GM18499 (cell line): ENCODE measurements around the gene CASP10.

ENCODE experiments used
- ATAC-seq: cut with Tn5 transposase; IDR thresholded peaks from one replicate; pipeline ENCODE4 v1.9.1; 2021; ENCODE audit warnings: moderate number of reproducible peaks; ENCODE audit not compliant: insufficient read depth, unreplicated experiment

CASP10 gene

DNA sequence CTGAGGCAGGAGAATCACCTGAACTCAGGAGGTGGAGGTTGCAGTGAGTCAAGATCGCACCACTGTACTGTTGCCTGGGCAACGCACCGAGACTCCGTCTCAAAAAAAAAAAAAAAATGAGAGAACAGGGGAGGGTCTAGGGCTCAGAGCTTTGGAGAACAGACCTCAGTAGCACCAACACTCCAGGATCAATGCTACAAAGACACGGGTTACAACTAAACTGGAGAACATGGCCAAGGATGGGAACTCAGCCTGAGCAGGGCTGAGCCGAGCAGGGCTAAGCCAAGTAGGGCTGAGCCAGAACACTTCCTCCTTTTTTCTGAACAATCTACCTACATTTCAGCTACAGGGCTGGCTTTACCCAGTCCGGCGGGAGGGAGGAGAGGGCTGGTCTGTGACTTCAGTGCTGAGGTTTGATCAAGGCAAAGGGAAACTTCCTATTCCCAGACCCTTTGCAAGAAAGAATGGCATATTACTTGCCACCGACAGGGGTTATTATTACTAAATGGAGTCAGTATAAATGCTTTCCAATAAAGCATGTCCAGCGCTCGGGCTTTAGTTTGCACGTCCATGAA, 74.5 kb downstream of the CASP10 start:
- ATAC-seq = peak; percentile 41

DNA sequence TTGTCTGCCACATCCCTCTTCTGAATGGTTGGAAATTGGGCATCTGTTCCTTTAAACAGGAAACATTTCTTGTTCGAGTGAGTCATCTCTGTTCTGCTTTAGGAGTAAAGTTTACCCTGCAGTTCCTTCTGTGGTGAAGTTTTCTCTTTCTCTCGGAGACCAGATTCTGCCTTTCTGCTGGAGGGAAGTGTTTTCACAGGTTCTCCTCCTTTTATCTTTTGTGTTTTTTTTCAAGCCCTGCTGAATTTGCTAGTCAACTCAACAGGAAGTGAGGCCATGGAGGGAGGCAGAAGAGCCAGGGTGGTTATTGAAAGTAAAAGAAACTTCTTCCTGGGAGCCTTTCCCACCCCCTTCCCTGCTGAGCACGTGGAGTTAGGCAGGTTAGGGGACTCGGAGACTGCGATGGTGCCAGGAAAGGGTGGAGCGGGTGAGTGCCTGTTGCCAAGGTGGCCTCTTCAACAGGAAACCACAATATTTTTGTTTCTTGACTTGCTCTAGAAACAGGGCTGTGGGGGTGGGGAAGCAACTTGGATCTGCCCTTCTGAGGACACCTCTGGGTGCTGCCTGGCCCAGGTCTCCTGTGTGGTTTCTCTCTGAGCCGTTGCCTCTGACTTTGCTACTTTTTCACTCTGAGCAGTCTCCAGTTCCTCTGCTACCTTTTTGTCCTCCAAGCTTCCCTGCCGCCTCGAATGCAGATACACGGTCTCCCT, 75.2 kb downstream of the CASP10 start:
- ATAC-seq = peak; percentile 36

DNA sequence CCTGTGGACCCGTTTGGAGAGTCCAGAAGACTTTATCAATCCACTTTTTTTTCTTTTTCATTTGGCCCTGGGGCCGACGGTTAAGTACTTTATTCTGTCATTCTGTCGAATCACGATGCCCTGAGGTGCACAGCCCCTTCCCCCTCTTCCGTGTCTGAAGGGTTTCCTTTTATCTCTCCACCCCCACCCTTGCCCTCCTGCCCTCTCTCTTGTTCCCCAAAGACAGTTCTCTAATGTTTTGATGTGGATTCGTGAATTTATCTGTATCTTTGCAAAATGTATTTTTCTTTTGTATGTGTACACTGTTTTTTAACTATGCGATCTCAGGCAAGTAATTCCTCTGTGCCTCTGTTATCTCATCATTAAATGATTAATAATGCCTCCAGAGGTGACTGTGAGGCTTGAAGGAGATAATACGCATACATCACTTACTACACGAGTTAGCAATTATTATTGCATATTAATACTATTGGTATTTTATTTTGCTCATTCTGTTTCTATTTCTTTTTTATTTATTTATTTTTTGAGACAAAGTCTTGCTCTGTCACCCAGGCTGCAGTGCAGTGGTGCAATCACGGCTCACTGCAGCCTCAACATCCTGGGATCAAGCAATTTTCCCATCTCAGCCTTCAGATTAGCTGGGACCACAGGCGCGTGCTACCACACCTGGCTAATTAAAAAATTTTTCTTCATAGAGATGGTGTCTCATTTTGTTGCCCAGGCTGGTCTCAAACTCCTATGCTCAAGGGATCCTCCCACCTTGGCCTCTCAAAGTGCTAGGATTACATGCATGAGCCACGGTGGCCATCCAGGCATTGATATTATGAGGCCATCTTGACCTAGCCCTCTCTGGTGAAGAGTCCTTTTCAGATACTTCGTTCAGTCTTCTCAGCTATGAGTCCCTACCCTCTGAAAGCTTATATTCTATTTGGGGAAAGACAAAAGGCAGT, 76.0 kb downstream of the CASP10 start:
- no peak for ATAC-seq

DNA sequence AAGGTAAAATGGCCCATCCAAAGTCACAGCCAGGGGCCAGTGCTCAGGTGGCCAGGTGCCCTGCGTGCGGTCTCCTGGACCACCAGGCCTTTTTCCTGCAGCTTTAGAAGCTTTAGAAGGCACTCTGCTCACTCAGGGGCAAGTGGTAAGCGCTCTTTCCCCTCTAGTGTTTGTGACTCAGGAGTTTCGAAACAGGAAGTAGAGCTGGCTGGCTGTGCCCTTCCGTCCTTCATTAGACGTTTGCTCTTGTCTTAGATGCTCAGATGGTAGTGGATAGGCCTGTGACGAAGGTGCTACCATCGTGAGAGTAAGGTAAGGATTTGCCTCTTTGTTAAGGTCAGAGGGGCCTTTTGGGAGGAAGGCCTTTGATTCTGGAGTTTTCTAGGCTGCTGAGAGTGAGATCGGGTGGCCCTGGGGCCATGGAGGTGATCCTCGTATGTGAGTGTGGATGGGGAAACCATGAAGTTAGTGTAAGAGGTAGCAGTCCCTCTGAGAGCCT, 77.4 kb downstream of the CASP10 start, which contains the start of gene CASP8:
Gene CASP8, plus strand, starts transcription at position 235 of the 499 bp plus-strand sequence. CDS start 5,951 bp downstream, outside the sequence.
- ATAC-seq = no peak

DNA sequence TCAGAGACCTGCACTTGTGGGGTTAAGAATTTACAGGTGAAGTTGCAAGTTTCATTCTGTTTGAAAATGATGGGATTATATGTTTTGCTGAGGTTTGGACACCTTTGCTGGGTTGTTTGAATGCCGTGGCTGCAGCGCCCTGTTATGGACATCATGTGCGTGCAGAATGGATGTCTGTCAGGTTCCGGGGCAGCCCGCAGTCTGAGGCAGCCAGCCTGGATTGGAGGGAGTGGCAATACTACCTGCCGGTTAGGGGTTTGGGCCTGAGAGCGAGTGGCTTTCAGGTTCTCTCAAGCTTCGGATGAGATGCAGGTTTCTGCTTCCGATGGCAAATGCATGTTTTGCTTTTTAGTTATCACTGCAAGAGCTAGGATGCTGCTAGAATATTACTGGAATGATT, 78.5 kb downstream of the CASP10 start:
- ATAC-seq = no peak

DNA sequence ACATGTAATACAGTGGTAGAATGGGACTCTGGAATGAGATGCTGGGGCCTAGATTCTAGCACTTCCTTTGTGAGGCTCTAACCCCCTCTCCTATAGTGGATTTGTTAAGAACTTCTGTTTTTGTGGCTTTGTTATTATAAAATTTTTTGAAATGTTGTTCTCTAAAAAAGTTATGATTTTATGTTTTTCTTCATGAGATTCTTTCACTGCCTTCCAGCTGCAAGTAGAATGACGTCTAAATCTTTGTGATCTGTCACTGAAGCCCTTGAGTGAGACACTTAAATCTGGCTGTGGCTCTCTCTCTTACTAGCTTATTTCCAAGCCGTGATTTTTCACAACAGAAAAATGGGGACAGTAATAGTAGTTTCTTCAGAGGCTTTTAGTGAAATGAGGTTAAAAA, 79.0 kb downstream of the CASP10 start:
- no peak for ATAC-seq

DNA sequence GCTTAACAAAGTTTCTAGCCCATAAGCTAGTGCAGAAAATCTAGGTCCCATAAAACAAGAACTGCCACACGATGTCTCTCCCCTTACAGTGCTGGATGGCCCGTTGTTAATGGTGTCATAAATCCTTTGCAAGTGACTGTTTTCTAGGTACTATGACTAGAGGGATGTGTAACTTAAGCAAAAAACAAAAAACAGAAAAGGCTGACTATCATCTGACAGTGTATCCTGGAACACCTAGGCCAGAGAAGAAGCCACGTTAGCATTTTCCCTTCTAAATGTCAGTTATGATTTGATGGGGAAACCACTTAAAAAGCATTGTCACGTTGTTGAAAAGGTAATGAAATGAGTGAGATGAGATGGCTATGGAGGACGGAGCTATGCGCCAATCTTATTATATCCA, 79.8 kb downstream of the CASP10 start:
- no peak for ATAC-seq

DNA sequence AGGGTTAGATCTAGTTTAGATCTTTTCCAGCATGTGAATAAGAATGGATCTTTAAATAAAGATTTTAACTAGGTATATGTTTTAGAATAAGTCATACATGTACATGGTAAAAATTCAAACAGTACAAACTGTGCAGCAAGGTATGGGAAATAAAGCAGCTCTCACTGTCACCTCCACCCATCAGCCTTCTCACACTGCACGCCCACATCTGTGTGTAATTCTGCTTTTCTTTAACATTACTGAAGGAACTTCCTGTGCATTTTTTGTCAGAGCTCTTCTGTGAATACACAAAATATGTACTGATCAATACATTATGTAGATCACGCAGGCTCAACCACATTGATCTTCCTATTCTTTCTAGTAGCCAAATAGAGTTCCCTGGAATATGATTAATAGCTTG, 80.8 kb downstream of the CASP10 start:
- no peak for ATAC-seq

DNA sequence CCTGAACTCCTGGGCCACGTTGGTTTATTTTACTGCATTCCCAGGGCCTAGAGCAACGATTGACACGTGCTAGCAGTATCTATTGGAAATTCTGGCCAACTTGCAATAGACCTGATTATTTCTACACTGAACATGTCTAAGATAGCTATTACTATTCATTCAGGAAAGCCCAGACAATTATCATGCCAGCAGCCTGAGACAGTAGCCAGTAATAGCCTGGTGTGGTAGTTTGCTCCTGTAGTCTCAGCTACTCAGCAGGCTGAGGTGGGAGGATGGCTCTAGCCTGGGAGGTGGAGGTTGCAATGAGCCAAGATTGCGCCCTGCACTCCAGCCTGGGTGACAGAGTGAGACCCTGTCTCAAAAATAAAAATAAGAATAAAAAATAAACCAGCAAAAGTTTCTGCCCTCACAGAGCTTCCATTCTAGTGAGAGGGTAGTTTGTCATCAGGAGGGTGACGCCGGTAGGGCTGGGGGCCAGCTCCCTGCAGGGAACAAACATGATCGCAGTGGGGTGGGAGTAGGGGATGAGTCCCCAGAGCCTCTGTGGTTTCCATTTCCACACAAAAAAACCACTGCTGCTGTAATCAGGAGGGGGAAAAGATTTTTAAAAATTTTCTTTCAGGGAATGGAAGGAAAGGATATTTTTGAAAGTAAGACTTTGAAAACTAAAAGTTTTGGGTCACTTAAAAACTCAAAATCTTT, 81.7 kb downstream of the CASP10 start:
- no peak for ATAC-seq

DNA sequence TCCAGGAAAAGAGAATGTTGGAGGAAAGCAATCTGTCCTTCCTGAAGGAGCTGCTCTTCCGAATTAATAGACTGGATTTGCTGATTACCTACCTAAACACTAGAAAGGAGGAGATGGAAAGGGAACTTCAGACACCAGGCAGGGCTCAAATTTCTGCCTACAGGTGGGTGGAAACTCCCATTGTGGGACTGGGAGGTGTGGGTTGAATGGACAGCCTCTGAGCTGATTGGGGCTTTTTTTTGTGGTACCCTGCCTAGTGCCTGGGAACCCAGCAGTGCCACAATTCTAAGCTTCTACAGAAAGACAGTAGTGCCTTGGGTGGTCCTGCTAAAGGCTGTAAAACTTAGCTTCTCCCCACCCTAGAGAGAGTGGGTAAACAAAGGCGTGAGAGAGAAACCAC, 83.7 kb downstream of the CASP10 start:
- ATAC-seq = no peak

DNA sequence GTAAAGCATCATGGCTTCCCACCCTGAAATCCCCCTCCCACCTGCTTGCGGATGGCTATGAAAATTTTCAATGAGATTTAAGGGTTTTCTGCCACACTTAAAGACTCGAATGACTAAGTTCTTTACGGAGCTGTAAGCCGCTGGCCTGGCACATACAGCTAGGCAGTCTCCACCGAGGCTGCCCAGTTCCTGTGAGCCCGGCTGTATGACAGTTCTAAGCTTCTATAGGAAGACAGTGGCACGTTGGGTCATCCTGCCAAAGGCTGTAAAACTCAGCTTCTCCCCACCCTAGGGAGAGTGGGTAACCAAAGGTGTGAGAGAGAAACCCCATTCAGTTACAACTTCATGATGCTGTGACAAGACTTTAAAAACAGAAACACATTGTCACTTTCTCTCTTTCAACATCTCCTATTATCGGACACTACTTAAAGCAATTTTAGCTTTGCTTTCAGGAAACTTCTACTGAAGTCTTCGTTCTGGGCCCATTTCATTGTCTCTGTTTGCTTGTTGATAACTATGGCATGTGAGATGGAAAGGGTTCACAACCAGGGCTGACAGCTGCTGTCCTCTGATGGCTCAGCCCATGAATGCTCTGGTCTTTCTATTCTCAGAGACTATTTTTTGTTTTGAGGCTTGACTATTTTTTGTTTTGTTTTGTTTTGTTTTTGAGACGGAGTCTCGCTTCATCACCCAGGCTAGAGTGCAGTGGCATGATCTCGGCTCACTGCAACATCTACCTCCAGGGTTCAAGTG, 84.5 kb downstream of the CASP10 start:
- ATAC-seq = no peak

DNA sequence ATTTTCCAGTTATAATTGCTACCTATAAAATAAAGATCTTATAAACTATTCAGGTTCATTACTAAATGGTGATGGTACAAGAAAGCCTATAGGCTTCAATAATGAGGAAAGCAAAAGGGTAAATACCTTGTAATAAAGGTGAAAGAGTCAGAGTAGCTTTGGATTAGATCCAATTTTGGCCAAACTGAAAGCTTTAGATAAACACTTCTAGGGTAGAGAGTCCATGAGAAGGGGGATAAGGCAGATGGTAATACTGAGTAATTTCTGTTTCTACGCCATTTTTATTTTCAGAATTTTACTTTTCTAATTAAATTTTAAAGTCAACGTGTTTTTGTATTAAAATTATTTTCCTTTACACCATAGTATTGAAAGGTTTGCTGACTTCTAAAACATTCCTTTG, 86.8 kb downstream of the CASP10 start:
- ATAC-seq = no peak

DNA sequence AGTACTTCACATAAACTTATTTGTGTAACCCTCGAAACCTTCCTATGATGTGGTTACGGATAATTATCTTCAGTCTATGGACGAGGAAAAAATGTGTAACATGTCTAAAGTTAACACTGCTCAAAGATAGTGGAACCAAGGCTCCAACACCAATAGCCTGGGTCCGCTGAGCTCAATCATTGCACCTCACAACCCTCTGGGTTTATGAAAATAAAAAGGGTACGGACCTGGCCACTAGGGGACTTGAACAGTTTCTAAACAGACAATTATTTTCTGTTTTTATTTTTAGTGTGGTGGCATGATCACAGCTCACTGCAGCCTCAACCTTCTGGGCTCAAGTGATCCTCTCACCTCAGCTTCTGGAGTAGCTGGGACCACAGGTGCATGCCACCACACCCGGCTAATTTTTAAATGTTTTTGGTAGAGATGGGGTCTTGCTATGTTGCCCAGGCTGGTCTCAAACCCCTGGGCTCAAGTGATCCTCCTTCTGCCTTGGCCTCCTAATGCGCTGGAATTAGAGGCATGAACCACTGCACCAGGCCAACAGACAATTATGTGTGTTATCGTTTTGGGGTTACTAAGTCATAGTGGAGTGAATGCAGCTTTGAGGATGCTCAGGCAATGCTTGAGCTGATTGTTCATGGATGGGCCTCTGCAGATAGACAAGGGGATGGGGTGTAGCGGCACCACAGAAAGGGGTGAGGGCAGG, 87.5 kb downstream of the CASP10 start:
- ATAC-seq = no peak

DNA sequence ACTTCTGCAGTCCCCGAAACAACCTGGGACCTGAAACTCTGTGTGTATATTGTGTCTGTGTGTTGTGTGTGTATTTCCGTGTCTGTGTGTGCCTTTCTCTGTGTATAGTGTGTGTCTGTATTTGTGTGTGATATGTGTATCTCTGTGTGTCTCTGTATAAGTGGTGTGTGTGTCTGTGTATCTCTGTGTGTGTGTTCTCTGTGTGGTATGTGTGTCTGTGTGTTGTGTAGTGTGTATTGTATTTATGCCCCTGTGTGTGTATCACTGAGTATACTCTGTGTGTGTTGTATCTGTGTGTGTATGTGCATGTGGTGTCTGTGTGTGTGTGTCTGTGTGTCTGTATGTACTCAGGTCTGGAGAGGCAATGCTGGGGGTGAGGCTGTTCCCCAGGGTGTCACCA, 89.0 kb downstream of the CASP10 start:
- no peak for ATAC-seq

DNA sequence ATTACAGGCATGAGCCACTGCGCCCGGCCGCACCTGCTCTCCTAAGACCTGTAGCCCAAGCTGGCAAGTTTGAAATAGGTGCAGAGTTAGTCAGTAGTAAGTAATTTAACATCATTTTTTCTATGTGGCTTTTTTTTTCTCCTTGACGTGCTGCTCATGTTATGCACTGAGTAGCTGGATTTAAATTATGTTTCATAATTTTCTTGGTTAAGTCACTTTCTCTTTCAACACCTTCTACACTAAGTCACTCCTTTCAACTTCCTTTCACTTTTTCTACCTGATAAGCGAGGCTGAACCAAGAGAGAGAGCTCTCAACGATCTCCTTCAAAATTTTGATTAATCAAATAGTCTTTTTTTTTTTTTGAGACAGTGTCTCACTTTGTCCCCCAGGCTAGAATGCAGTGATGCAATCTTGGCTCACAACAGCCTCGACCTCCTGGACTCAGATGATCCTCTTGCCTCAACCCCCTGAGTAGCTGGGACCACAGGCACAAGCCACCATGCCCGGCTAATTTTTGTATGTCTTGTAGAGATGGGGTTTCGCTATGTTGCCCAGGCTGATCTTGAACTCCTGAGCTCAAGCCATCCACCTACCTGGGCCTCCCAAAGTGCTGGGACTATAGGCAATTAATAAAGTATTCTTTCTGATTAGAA, 90.5 kb downstream of the CASP10 start:
- no peak for ATAC-seq

DNA sequence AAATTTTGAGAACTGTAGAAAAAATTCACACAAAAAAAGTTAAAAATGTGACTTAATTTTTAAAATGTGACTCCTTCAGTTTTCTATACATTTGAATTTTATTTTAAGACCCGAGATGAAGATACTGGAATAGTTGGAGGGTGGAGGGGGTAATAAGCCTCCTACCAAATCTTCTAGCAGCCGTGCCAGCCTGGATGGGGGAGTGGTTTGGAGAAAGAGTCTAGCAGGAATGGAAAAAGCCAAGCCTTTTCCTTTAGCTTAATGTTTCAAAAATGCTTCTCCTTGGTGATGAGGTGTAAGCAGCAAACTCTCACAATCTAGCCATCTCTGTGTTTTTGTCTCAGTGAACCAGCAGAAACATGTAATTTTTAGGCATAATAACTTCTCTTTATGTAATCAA, 92.1 kb downstream of the CASP10 start:
- no peak for ATAC-seq

DNA sequence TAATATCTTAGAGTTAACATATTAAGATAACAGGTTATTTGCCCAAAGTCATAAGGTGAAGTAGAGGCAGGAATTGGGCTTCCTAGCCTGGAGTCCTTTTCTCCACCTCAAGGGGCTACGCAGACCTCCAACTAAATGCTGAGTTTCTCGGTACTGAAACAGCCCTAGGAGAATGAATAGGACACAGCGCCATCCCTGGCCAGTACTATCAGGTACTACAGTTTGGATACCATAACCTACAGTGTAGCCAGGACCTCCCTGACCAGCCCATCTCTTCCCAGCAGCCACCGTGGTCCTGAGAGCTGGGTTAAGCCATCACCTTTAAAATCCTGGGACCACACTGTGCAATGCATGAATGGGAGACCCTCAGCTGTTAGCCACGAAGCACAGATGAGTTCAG, 93.0 kb downstream of the CASP10 start:
- ATAC-seq = no peak

DNA sequence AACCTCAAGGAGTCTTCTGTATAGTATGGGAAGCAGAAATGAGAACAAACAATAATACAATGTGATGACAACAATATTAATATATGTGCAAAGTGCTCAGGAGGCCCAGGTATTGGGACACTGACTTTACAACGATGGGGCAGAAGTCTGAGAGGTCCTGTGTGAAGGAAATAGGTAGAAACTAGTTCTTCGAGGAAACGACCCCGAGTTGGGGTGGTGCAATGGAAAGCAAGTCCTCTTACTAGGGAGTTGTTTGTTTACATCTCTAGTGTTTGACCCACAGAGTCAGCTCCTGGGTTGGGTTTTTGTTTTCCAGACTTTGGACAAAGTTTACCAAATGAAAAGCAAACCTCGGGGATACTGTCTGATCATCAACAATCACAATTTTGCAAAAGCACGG, 93.6 kb downstream of the CASP10 start:
- ATAC-seq = no peak
